Adipose tissue (tissue), 3 donors: ENCODE results near the gene FXYD2. TPM values are rescaled to one million over a fixed set of nuclear protein-coding genes. Genes with fewer than 3 reads are reported as not detected.
"Not testable (repeated sequence)": the region's sequence is repeated elsewhere in the genome, so short reads cannot be mapped to it uniquely, and the experiment has no call there.

Source experiments
- H3K27ac ChIP-seq: one replicate; pipeline ENCODE4 v1.5.1; 2013; ENCODE audit warnings: low read depth, low read length
- WGBS, 3 donors: extraction: QIAGEN DNeasy Blood & Tissue Kit; methylation state at CpG; one replicate each; pipeline ENCODE4 v1.1.7; 2013; 5-methylcytosine and 5-hydroxymethylcytosine counted together
- polyA plus RNA-seq, 3 donors: library from polyadenylated mRNA; stranded (reverse); fragments of 200-250 nt; gene quantifications; one replicate each; pipeline ENCODE4 v1.2.3, GENCODE V29; 2013
- donor health status: healthy with polysubstance abuse.
- donor health status: Bipolar disorder and iron deficiency.
- donor health status: healthy.

The FXYD2 gene
- polyA plus RNA-seq, 3 donors = 0.85 to 379 (median 10.3) TPM

GRCh38 chr11:117815262-117815803 is 9.2 kb downstream of the FXYD2 start:
- H3K27ac ChIP-seq = no peak overlapping the region
- 37 to 46% (median 42%) methylated on average over 7 of the region's 7 CpGs for WGBS, 3 donors

GRCh38 chr11:117814766-117815261 is 9.7 kb downstream of the FXYD2 start:
- no peak overlapping the region for H3K27ac ChIP-seq
- WGBS, 3 donors = 28 to 36% (median 31%) methylated on average over 14 of the region's 14 CpGs

- no peak overlapping the region for H3K27ac ChIP-seq
- WGBS, 3 donors = 71 to 85% (median 84%) methylated on average over 6 to 7 of the region's 7 CpGs
These were observed 10.3 kb downstream of the FXYD2 start for GRCh38 chr11:117814204-117814765.

GRCh38 chr11:117810056-117810451 is 14.5 kb downstream of the FXYD2 start:
- H3K27ac ChIP-seq = not testable (repeated sequence)
- WGBS, 3 donors = 85 to 90% (median 88%) methylated on average over 12 of the region's 12 CpGs

GRCh38 chr11:117809236-117810055 is 15.1 kb downstream of the FXYD2 start:
- 29 to 40% (median 32%) methylated on average over 22 of the region's 22 CpGs for WGBS, 3 donors
- H3K27ac ChIP-seq = no peak overlapping the region

GRCh38 chr11:117808784-117809183 is 15.8 kb downstream of the FXYD2 start:
- 55 to 65% (median 65%) methylated on average over 12 of the region's 12 CpGs for WGBS, 3 donors

GRCh38 chr11:117807482-117808327 is 16.8 kb downstream of the FXYD2 start:
- 53 to 58% (median 55%) methylated on average over 22 of the region's 22 CpGs for WGBS, 3 donors
- no peak overlapping the region for H3K27ac ChIP-seq

More at GRCh38 chr11:117808784-117809183, 15.8 kb downstream of the FXYD2 start:
- no peak overlapping the region for H3K27ac ChIP-seq

GRCh38 chr11:117806846-117807245 is 17.7 kb downstream of the FXYD2 start:
- WGBS, 3 donors = 60 to 86% (median 65%) methylated on average over 5 of the region's 5 CpGs
- no peak overlapping the region for H3K27ac ChIP-seq

GRCh38 chr11:117805045-117805444 is 19.5 kb downstream of the FXYD2 start:
- H3K27ac ChIP-seq = no peak overlapping the region
- WGBS, 3 donors = 46 to 59% (median 50%) methylated on average over 1 of the region's 1 CpG

- 92 to 96% (median 96%) methylated on average over 8 of the region's 8 CpGs for WGBS, 3 donors
These were observed 20.6 kb downstream of the FXYD2 start for GRCh38 chr11:117803896-117804295.

GRCh38 chr11:117799634-117800033 is 24.9 kb downstream of the FXYD2 start:
- H3K27ac ChIP-seq = no peak overlapping the region
- 55 to 83% (median 82%) methylated on average over 5 of the region's 5 CpGs for WGBS, 3 donors

More at GRCh38 chr11:117803896-117804295, 20.6 kb downstream of the FXYD2 start:
- H3K27ac ChIP-seq = no peak overlapping the region

GRCh38 chr11:117796872-117797529 is 27.5 kb downstream of the FXYD2 start, which contains the start of gene DSCAML1:
Gene DSCAML1, minus strand, starts transcription at chr11:117797216. Its CDS starts 137 bp downstream, at chr11:117797079.
- 3 to 6% (median 5%) methylated on average over 36 to 65 of the region's 66 CpGs for WGBS, 3 donors

GRCh38 chr11:117796456-117796871 is 28.1 kb downstream of the FXYD2 start:
- WGBS, 3 donors = 2 to 3% (median 2%) methylated on average over 32 to 35 of the region's 35 CpGs
- H3K27ac ChIP-seq = no peak overlapping the region

More at GRCh38 chr11:117796872-117797529, 27.5 kb downstream of the FXYD2 start, which contains the start of gene DSCAML1:
- H3K27ac ChIP-seq = no peak within 1 kb of the TSS

GRCh38 chr11:117795638-117796455 is 28.7 kb downstream of the FXYD2 start:
- WGBS, 3 donors = 7 to 8% (median 8%) methylated on average over 49 to 53 of the region's 53 CpGs
- no peak overlapping the region for H3K27ac ChIP-seq

GRCh38 chr11:117794772-117795629 is 29.5 kb downstream of the FXYD2 start:
- 40 to 51% (median 50%) methylated on average over 29 of the region's 29 CpGs for WGBS, 3 donors
- H3K27ac ChIP-seq = no peak overlapping the region

GRCh38 chr11:117794135-117794534 is 30.4 kb downstream of the FXYD2 start:
- WGBS, 3 donors = 71 to 90% (median 84%) methylated on average over 10 of the region's 10 CpGs
- no peak overlapping the region for H3K27ac ChIP-seq
